Natural killer cell (primary cell): ENCODE data around the gene KIAA1671. TPM values are rescaled to one million over a fixed set of nuclear protein-coding genes. Genes with fewer than 3 reads are reported as not detected.

Experiments used
- ATAC-seq, 3 donors: fragments of 150-1000 bp in 2 of 3; fragments of 200-7000 bp in 1 of 3; cut with Tn5 transposase; 1 replicate in 1 of 3; 2 replicates in 2 of 3; pipeline ENCODE4 v1.10.0; 2021; ENCODE audit warnings: mild to moderate bottlenecking in 2 of 3, moderate library complexity in 2 of 3
- DNase-seq, 2 donors: peaks; one replicate each; pipeline versions ENCODE4 v3.0.0 to v3.0.0-alpha.2; 2013 to 2021; ENCODE audit warnings: mixed read lengths in 1 of 2
- H3K27ac ChIP-seq: one replicate; pipeline ENCODE4 v1.5.1; 2013; ENCODE audit warnings: mild to moderate bottlenecking, low read length
- H3K27me3 ChIP-seq: one replicate; pipeline ENCODE4 v1.6.1; 2013; ENCODE audit warnings: low read length; ENCODE audit not compliant: control insufficient read depth, insufficient read depth
- H3K36me3 ChIP-seq: one replicate; pipeline ENCODE4 v1.6.1; 2013; ENCODE audit warnings: low read length; ENCODE audit not compliant: control insufficient read depth, insufficient read depth
- H3K4me1 ChIP-seq: one replicate; pipeline ENCODE4 v1.6.1; 2013; ENCODE audit warnings: low read length; ENCODE audit not compliant: control insufficient read depth, insufficient read depth
- H3K4me3 ChIP-seq: one replicate; pipeline ENCODE4 v1.5.1; 2013; ENCODE audit warnings: low read length
- H3K9me3 ChIP-seq: one replicate; pipeline ENCODE4 v1.6.1; 2013; ENCODE audit warnings: low read length; ENCODE audit not compliant: control insufficient read depth, insufficient read depth
- H3K27ac Mint-ChIP-seq, 2 donors: one replicate each; pipeline ENCODE4 v1.8.0; 2022; ENCODE audit warnings: mild to moderate bottlenecking in 2 of 2, mixed read lengths in 2 of 2, moderate library complexity in 1 of 2
- H3K27me3 Mint-ChIP-seq, 2 donors: one replicate each; pipeline ENCODE4 v1.8.0; 2022; ENCODE audit warnings: low read depth in 2 of 2, mixed read lengths in 2 of 2
- H3K36me3 Mint-ChIP-seq: one replicate; pipeline ENCODE4 v1.8.0; 2022; ENCODE audit warnings: mixed read lengths
- H3K4me1 Mint-ChIP-seq, 2 donors: one replicate each; pipeline ENCODE4 v1.8.0; 2022; ENCODE audit warnings: mixed read lengths in 2 of 2
- H3K4me3 Mint-ChIP-seq: one replicate; pipeline ENCODE4 v1.8.0; 2022; ENCODE audit warnings: mild to moderate bottlenecking, moderate library complexity, mixed read lengths
- H3K9me3 Mint-ChIP-seq, 2 donors: one replicate each; pipeline ENCODE4 v1.8.0; 2022; ENCODE audit warnings: mixed read lengths in 2 of 2
- CTCF ChIP-seq: fragments of 200-600 bp; IDR thresholded peaks from one replicate; pipeline ENCODE4 v1.8.0; 2022; ENCODE audit warnings: antibody characterized with exemption
- WGBS: methylation state at CpG from one replicate; pipeline ENCODE4 v1.1.7; 2013; ENCODE audit warnings: missing lambda C conversion rate; ENCODE audit not compliant: insufficient coverage; 5-methylcytosine and 5-hydroxymethylcytosine counted together
- intact Hi-C: fragments of 100-400 bp; cut with micrococcal nuclease; formaldehyde crosslinking; loops from one replicate; pipeline ENCODE4 v1.14.2; 2022
- total RNA-seq, 4 donors: library from RNA; stranded (reverse); fragments of 120-200 nt in 1 of 4; gene quantifications; one replicate each; pipeline versions ENCODE4 v1.2.3 to v1.2.4, GENCODE V29; 2013 to 2022

Gene KIAA1671
- total RNA-seq, 3 donors from 2014 or later (not counting 1 experiment from before 2014, with no cell fraction given): 3.6 to 24.0 (median 7.3) TPM

GRCh38 chr22:24989135-24989534, 36.6 kb downstream of the KIAA1671 start:
- H3K9me3 ChIP-seq: no peaks in the 10 kb centered on the region
- no peak for TF ChIP-seq CTCF
- no peak overlapping the region for H3K27ac ChIP-seq
- Mint-ChIP-seq H3K27ac (no peak overlapping the region), H3K9me3 (no peaks in the 10 kb centered on the region), H3K27me3 (peaks cover 21 to 22% of the 10 kb centered on the region in 2 donors), H3K36me3 (no peaks in the 10 kb centered on the region), H3K4me1 (peaks cover 31 to 39% of the 10 kb centered on the region in 2 donors), H3K4me3 (no peak overlapping the region)
- 68% methylated on average over 2 of the region's 2 CpGs for WGBS
- DNase-seq (no peak), ATAC-seq (no peak)
- intact Hi-C loops: no loop called here
- H3K4me1 ChIP-seq: peaks cover 26% of the 10 kb centered on the region
- H3K4me3 ChIP-seq: no peak overlapping the region
- H3K36me3 ChIP-seq: no peaks in the 10 kb centered on the region
- H3K27me3 ChIP-seq: peaks cover 2% of the 10 kb centered on the region

GRCh38 chr22:24989541-24989951, 37.0 kb downstream of the KIAA1671 start:
- no peak for TF ChIP-seq CTCF
- Mint-ChIP-seq H3K27ac (no peak overlapping the region), H3K36me3 (no peaks in the 10 kb centered on the region), H3K4me1 (peaks cover 35 to 43% of the 10 kb centered on the region in 2 donors), H3K27me3 (peaks cover 25 to 26% of the 10 kb centered on the region in 2 donors), H3K9me3 (no peaks in the 10 kb centered on the region), H3K4me3 (no peak overlapping the region)
- no peaks in the 10 kb centered on the region for H3K9me3 ChIP-seq
- H3K4me1 ChIP-seq: peaks cover 30% of the 10 kb centered on the region
- no peak overlapping the region for H3K4me3 ChIP-seq
- no peak overlapping the region for H3K27ac ChIP-seq
- H3K27me3 ChIP-seq: peaks cover 2% of the 10 kb centered on the region
- intact Hi-C loops: no loop called here
- DNase-seq (no peak), ATAC-seq (no peak)
- no peaks in the 10 kb centered on the region for H3K36me3 ChIP-seq
- 96% methylated on average over 5 of the region's 5 CpGs for WGBS

GRCh38 chr22:24990344-24990905, 37.9 kb downstream of the KIAA1671 start:
- intact Hi-C loops: no loop called here
- Mint-ChIP-seq H3K4me3 (no peak overlapping the region), H3K36me3 (no peaks in the 10 kb centered on the region), H3K27me3 (peaks cover 25 to 26% of the 10 kb centered on the region in 2 donors), H3K4me1 (peaks cover 34 to 42% of the 10 kb centered on the region in 2 donors), H3K27ac (no peak overlapping the region), H3K9me3 (no peaks in the 10 kb centered on the region)
- TF ChIP-seq CTCF: no peak
- H3K9me3 ChIP-seq: no peaks in the 10 kb centered on the region
- no peak for ATAC-seq
- no peak for DNase-seq
- WGBS: 89% methylated on average over 8 of the region's 10 CpGs
- no peak overlapping the region for H3K27ac ChIP-seq
- peaks cover 29% of the 10 kb centered on the region for H3K4me1 ChIP-seq
- H3K4me3 ChIP-seq: no peak overlapping the region
- H3K27me3 ChIP-seq: peaks cover 2% of the 10 kb centered on the region
- no peaks in the 10 kb centered on the region for H3K36me3 ChIP-seq

- H3K4me1 Mint-ChIP-seq: peaks cover 15 to 22% of the 10 kb centered on the region in 2 donors
- intact Hi-C loops: no loop called here
- no peak for TF ChIP-seq CTCF
- Histone ChIP-seq H3K27ac (no peak overlapping the region), H3K9me3 (no peaks in the 10 kb centered on the region), H3K4me3 (no peak overlapping the region), H3K27me3 (peaks cover 2% of the 10 kb centered on the region), H3K36me3 (no peaks in the 10 kb centered on the region), H3K4me1 (peaks cover 9% of the 10 kb centered on the region)
- WGBS: 96% methylated on average over 6 of the region's 7 CpGs
- no peak overlapping the region for H3K27ac Mint-ChIP-seq
- no peak overlapping the region for H3K4me3 Mint-ChIP-seq
- H3K9me3 Mint-ChIP-seq: no peaks in the 10 kb centered on the region
- ATAC-seq (no peak), DNase-seq (no peak)
- H3K36me3 Mint-ChIP-seq: no peaks in the 10 kb centered on the region
- H3K27me3 Mint-ChIP-seq: peaks cover 43 to 48% of the 10 kb centered on the region in 2 donors
These were observed 40.4 kb downstream of the KIAA1671 start for GRCh38 chr22:24992946-24993345.
